Right cardiac atrium (tissue), 5 donors: ENCODE measurements around the gene GPR146. TPM values are rescaled to one million over a fixed set of nuclear protein-coding genes. Genes with fewer than 3 reads are reported as not detected.
"Not testable (repeated sequence)": the region's sequence is repeated elsewhere in the genome, so short reads cannot be mapped to it uniquely, and the experiment has no call there.

Experiments
- ATAC-seq, 2 donors: fragments of 200-7000 bp; cut with Tn5 transposase; one replicate each; pipeline versions ENCODE4 v1.8.0 to v1.9.1; 2020; ENCODE audit warnings: moderate library complexity in 2 of 2, mild to moderate bottlenecking in 1 of 2
- DNase-seq, 3 donors: peaks; one replicate each; pipeline ENCODE4 v3.0.0-alpha.2; 2020
- H3K27ac ChIP-seq: one replicate; pipeline ENCODE4 v1.5.1; 2013; ENCODE audit warnings: mild to moderate bottlenecking, low read length, control low read depth, moderate library complexity
- H3K27me3 ChIP-seq: one replicate; pipeline ENCODE4 v1.6.1; 2013; ENCODE audit not compliant: control insufficient read depth, insufficient read depth
- H3K4me1 ChIP-seq: one replicate; pipeline ENCODE4 v1.6.1; 2013; ENCODE audit warnings: low read length; ENCODE audit not compliant: control insufficient read depth, insufficient read depth
- H3K4me3 ChIP-seq: one replicate; pipeline ENCODE4 v1.5.1; 2013; ENCODE audit warnings: low read length, control low read depth
- H3K9me3 ChIP-seq: one replicate; pipeline ENCODE4 v1.6.1; 2013; ENCODE audit warnings: low read length; ENCODE audit not compliant: control insufficient read depth
- WGBS: extraction: QIAGEN DNeasy Blood & Tissue Kit; methylation state at CpG from one replicate; pipeline ENCODE4 v1.1.7; 2013; 5-methylcytosine and 5-hydroxymethylcytosine counted together
- intact Hi-C, 4 donors: fragments of 100-400 bp; cut with DNase I; formaldehyde crosslinking; loops; one replicate each; pipeline versions ENCODE4 v1.11.0 to v1.14.0; 2022 to 2023
- polyA plus RNA-seq: library from polyadenylated mRNA; stranded (reverse); fragments of 200-250 nt; gene quantifications from one replicate; pipeline ENCODE4 v1.2.3, GENCODE V29; 2013
- total RNA-seq, 4 donors: library from RNA; stranded (reverse); fragmentation: NEBNext Ultra II Directional; extraction: Animal tissue kit (Norgen Biotek cat#: 25700); gene quantifications; one replicate each; pipeline ENCODE4 v1.2.1, GENCODE V29; 2021
- donor health status: healthy with polysubstance abuse.
- donor health status: DM: no; HTN: yes; CAD: no.
- donor health status: DM: no; HTN: no; CAD: no.
- donor health status: DM: no; HTN: yes; CAD: no; lungs with severe emphysema.
- donor health status: DM: yes; HTN: yes; CAD: no.

Gene GPR146
- total and polyA plus RNA-seq, 5 donors, result 4.2 to 19.7 (median 17.3) TPM

GRCh38 chr7:1063361-1063760 is 19.0 kb downstream of the GPR146 start:
- DNase-seq (no peak), ATAC-seq (no peak)
- H3K27me3 ChIP-seq, result no peaks in the 10 kb centered on the region
- H3K9me3 ChIP-seq, result no peaks in the 10 kb centered on the region
- H3K4me1 ChIP-seq, result peaks cover 2% of the 10 kb centered on the region
- WGBS, result 95% methylated on average over 21 of the region's 21 CpGs
- H3K4me3 ChIP-seq, result no peak overlapping the region
- no peak overlapping the region for H3K27ac ChIP-seq
- intact Hi-C loops, result loop anchor here in 2 of 4 donors (5.0 to 10.0 kb wide), 2 partner anchors 51 to 149 kb away; no protein-coding TSS in a partner anchor

GRCh38 chr7:1064581-1064980 is 20.2 kb downstream of the GPR146 start:
- Histone ChIP-seq H3K4me1 (peaks cover 2% of the 10 kb centered on the region), H3K9me3 (no peaks in the 10 kb centered on the region), H3K27me3 (no peaks in the 10 kb centered on the region), H3K27ac (no peak overlapping the region), H3K4me3 (no peak overlapping the region)
- WGBS, result 82% methylated on average over 13 of the region's 13 CpGs
- intact Hi-C loops, result loop anchor here (2.0 to 10.0 kb wide), 5 partner anchors 52 to 150 kb away; no protein-coding TSS in a partner anchor
- ATAC-seq (no peak), DNase-seq (no peak)

GRCh38 chr7:1065263-1065584 is 20.9 kb downstream of the GPR146 start:
- DNase-seq (no peak), ATAC-seq (no peak)
- Histone ChIP-seq H3K9me3 (no peaks in the 10 kb centered on the region), H3K4me1 (peaks cover 1% of the 10 kb centered on the region), H3K4me3 (no peak overlapping the region), H3K27me3 (no peaks in the 10 kb centered on the region), H3K27ac (no peak overlapping the region)
- intact Hi-C loops, result loop anchor here (1.0 to 10.0 kb wide), 5 partner anchors 68 to 150 kb away; no protein-coding TSS in a partner anchor
- WGBS, result 73% methylated on average over 12 of the region's 12 CpGs

GRCh38 chr7:1065585-1066241 is 21.4 kb downstream of the GPR146 start:
- 9% methylated on average over 48 of the region's 48 CpGs for WGBS
- intact Hi-C loops, result loop anchor here (1.0 to 10.0 kb wide), 5 partner anchors 69 to 151 kb away; no protein-coding TSS in a partner anchor
- ATAC-seq, result peak; percentile 91 to 92
- no peak overlapping the region for H3K4me3 ChIP-seq
- H3K9me3 ChIP-seq, result no peaks in the 10 kb centered on the region
- peak; percentile 88 to 95 (median 95) for DNase-seq
- no peaks in the 10 kb centered on the region for H3K4me1 ChIP-seq
- H3K27ac ChIP-seq, result no peak overlapping the region
- H3K27me3 ChIP-seq, result no peaks in the 10 kb centered on the region

- intact Hi-C loops, result loop anchor here in 1 of 4 donors (10.0 kb wide), 1 partner anchor 151 kb away; no protein-coding TSS in a partner anchor
Measured at GRCh38 chr7:1066242-1066588, 21.9 kb downstream of the GPR146 start.

GRCh38 chr7:1068013-1068412 is 23.7 kb downstream of the GPR146 start:
- 85% methylated on average over 14 of the region's 14 CpGs for WGBS
- Histone ChIP-seq H3K4me1 (no peaks in the 10 kb centered on the region), H3K9me3 (no peaks in the 10 kb centered on the region), H3K27ac (no peak overlapping the region), H3K4me3 (no peak overlapping the region), H3K27me3 (no peaks in the 10 kb centered on the region)
- intact Hi-C loops, result loop anchor here in 1 of 4 donors (10.0 kb wide), 1 partner anchor 153 kb away; no protein-coding TSS in a partner anchor
- DNase-seq (no peak), ATAC-seq (no peak)

More at GRCh38 chr7:1066242-1066588, 21.9 kb downstream of the GPR146 start:
- H3K4me1 ChIP-seq, result no peaks in the 10 kb centered on the region
- whole genome bisulfite sequencing, result 66% methylated on average over 21 of the region's 21 CpGs
- H3K9me3 ChIP-seq, result no peaks in the 10 kb centered on the region
- H3K27ac ChIP-seq, result no peak overlapping the region
- no peaks in the 10 kb centered on the region for H3K27me3 ChIP-seq
- DNase-seq, result no peak
- H3K4me3 ChIP-seq, result no peak overlapping the region
- ATAC-seq, result no peak

GRCh38 chr7:1068619-1069018 is 24.3 kb downstream of the GPR146 start:
- H3K4me3 ChIP-seq, result no peak overlapping the region

GRCh38 chr7:1070544-1071011 is 26.2 kb downstream of the GPR146 start:
- 95% methylated on average over 42 of the region's 42 CpGs for WGBS
- ATAC-seq (no peak), DNase-seq (no peak)
- Histone ChIP-seq H3K9me3 (no peaks in the 10 kb centered on the region), H3K4me3 (no peak overlapping the region), H3K4me1 (no peaks in the 10 kb centered on the region), H3K27ac (no peak overlapping the region), H3K27me3 (no peaks in the 10 kb centered on the region)
- intact Hi-C loops, result no loop called here

More at GRCh38 chr7:1068619-1069018, 24.3 kb downstream of the GPR146 start:
- Histone ChIP-seq H3K4me1 (no peaks in the 10 kb centered on the region), H3K9me3 (no peaks in the 10 kb centered on the region), H3K27ac (no peak overlapping the region), H3K27me3 (no peaks in the 10 kb centered on the region)
- no peak for DNase-seq
- ATAC-seq, result no peak
- intact Hi-C loops, result loop anchor here in 1 of 4 donors (10.0 kb wide), 1 partner anchor 154 kb away; no protein-coding TSS in a partner anchor
- 77% methylated on average over 11 of the region's 11 CpGs for WGBS

GRCh38 chr7:1071731-1072254 is 27.4 kb downstream of the GPR146 start:
- DNase-seq (no peak), ATAC-seq (no peak)
- Histone ChIP-seq H3K4me1 (no peaks in the 10 kb centered on the region), H3K4me3 (no peak overlapping the region), H3K27ac (no peak overlapping the region), H3K27me3 (no peaks in the 10 kb centered on the region), H3K9me3 (no peaks in the 10 kb centered on the region)
- intact Hi-C loops, result no loop called here
- WGBS, result 95% methylated on average over 19 of the region's 19 CpGs

GRCh38 chr7:1073142-1073977 is 29.0 kb downstream of the GPR146 start:
- Histone ChIP-seq H3K4me1 (no peaks in the 10 kb centered on the region), H3K27me3 (no peaks in the 10 kb centered on the region), H3K27ac (no peak overlapping the region), H3K4me3 (no peak overlapping the region), H3K9me3 (no peaks in the 10 kb centered on the region)
- WGBS, result 73% methylated on average over 59 of the region's 61 CpGs
- DNase-seq, result no peak
- ATAC-seq, result no peak
- intact Hi-C loops, result no loop called here

- DNase-seq, H3K27me3 ChIP-seq, H3K4me1 ChIP-seq, H3K4me3 ChIP-seq, H3K27ac ChIP-seq, H3K9me3 ChIP-seq, intact Hi-C loops, ATAC-seq: not testable (repeated sequence)
- WGBS, result 88% methylated on average over 43 of the region's 43 CpGs
Measured at GRCh38 chr7:1074018-1074417, 29.7 kb downstream of the GPR146 start.
